HFFc6 (cell line): ENCODE measurements around the gene BCL2. TPM values are rescaled to one million over a fixed set of nuclear protein-coding genes. Genes with fewer than 3 reads are reported as not detected.

Source experiments
- DNase-seq: peaks from one replicate; pipeline ENCODE4 v3.0.0-alpha.2; 2018
- H3K27ac Mint-ChIP-seq: 2 replicates; pipeline ENCODE4 v1.8.0; 2020; ENCODE audit warnings: mild to moderate bottlenecking, mixed read lengths
- H3K27me3 Mint-ChIP-seq: 2 replicates; pipeline ENCODE4 v1.8.0; 2021; ENCODE audit warnings: mild to moderate bottlenecking, moderate library complexity, mixed read lengths; ENCODE audit not compliant: insufficient read depth
- H3K36me3 Mint-ChIP-seq: 2 replicates; pipeline ENCODE4 v1.8.0; 2021; ENCODE audit warnings: low read depth, mixed read lengths
- H3K4me1 Mint-ChIP-seq: 2 replicates; pipeline ENCODE4 v1.8.0; 2020; ENCODE audit warnings: low read depth, mixed read lengths
- H3K4me3 Mint-ChIP-seq: 2 replicates; pipeline ENCODE4 v1.8.0; 2020; ENCODE audit warnings: mild to moderate bottlenecking, moderate library complexity, mixed read lengths
- H3K9me3 Mint-ChIP-seq: 2 replicates; pipeline ENCODE4 v1.8.0; 2020; ENCODE audit warnings: mild to moderate bottlenecking, mixed read lengths
- total RNA-seq, 6 experiments: library from RNA; stranded (reverse); fragmentation: NEBNext Ultra II Directional; extraction: Animal tissue kit (Norgen Biotek cat#: 25700); gene quantifications; 2 replicates in 1 of 6; 3 replicates in 5 of 6; pipeline ENCODE4 v1.2.3, GENCODE V29; 2021
- TF ChIP-seq, protein P1 (sequence below): fragments of 200-600 bp; sonication (generic); IDR thresholded peaks from 2 replicates; pipeline ENCODE4 v1.5.0; 2021; ENCODE audit warnings: antibody characterized with exemption, mild to moderate bottlenecking

The BCL2 gene
- total RNA-seq, 6 experiments from 2014 or later: 0.17 to 1.1 (median 0.95) TPM

DNA sequence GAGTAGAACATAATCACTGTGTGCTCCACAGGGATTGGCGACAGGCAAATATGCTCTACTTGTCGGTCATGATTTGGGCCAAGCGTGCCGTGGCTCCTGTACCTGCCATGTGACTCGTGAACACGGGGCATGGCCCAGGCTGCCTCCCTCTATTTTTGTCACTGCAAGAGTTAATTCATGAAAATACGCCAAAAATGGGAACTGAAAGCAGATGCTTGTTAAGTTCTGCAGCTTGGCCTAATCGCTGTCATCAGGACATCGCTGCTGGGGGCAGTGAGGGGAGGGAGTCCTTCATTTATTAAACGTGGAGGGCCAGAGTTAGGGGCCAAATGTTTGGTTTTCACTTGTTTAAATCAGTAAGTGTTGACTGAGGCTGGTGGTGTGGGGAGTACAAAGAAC lies 177.8 kb downstream of the BCL2 start:
- H3K27me3 Mint-ChIP-seq: peaks cover 31% of the 10 kb centered on the region
- H3K4me3 Mint-ChIP-seq: no peak overlapping the region
- no peaks in the 10 kb centered on the region; the same call in 1 of the 2 replicates for H3K4me1 Mint-ChIP-seq
- H3K9me3 Mint-ChIP-seq: no peaks in the 10 kb centered on the region
- DNase-seq: no peak
- H3K27ac Mint-ChIP-seq: no peak overlapping the region
- H3K36me3 Mint-ChIP-seq: no peaks in the 10 kb centered on the region
- TF ChIP-seq, protein P1, sequence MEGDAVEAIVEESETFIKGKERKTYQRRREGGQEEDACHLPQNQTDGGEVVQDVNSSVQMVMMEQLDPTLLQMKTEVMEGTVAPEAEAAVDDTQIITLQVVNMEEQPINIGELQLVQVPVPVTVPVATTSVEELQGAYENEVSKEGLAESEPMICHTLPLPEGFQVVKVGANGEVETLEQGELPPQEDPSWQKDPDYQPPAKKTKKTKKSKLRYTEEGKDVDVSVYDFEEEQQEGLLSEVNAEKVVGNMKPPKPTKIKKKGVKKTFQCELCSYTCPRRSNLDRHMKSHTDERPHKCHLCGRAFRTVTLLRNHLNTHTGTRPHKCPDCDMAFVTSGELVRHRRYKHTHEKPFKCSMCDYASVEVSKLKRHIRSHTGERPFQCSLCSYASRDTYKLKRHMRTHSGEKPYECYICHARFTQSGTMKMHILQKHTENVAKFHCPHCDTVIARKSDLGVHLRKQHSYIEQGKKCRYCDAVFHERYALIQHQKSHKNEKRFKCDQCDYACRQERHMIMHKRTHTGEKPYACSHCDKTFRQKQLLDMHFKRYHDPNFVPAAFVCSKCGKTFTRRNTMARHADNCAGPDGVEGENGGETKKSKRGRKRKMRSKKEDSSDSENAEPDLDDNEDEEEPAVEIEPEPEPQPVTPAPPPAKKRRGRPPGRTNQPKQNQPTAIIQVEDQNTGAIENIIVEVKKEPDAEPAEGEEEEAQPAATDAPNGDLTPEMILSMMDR: no peak

DNA sequence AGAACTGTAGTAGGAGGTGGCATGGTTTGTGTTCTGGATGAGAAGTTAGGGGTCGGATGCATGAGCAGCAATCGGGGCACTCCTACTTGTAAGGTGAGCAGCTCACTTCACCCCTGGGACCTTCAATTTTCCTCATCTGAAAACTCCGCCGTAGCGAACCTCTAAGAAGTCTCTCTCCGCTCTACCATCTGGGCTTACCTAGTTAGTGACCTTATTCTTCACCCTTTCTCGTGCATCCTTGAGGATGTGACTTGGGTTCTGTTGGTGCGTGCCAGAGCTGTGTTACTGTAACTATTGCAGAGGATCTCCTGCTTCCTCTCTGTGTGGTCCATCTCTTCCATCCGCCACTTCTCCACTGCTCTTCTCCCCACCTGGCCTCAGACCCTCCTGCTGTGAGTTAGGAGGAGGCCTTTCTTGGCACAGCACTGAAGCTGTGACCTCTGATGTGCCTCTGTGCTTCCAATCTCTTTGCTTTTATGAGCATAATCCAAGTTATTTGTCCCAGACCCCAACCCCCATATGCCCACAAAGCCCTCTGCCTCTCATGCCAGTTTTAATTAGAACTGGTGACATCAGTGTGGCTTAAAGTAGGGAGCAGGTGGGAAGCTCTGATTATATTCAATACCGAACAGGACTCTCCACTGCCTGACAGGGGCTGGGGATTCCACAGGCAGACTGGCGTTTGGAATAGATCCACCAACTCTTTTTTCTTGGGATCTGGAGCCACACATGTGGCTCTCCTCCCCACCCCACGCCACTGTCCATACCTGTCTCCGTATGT lies 178.4 kb downstream of the BCL2 start:
- H3K27ac Mint-ChIP-seq: no peak overlapping the region
- TF ChIP-seq, protein P1: no peak
- H3K9me3 Mint-ChIP-seq: no peaks in the 10 kb centered on the region
- no peaks in the 10 kb centered on the region; the same call in 1 of the 2 replicates for H3K4me1 Mint-ChIP-seq
- H3K27me3 Mint-ChIP-seq: peaks cover 33% of the 10 kb centered on the region
- H3K36me3 Mint-ChIP-seq: no peaks in the 10 kb centered on the region
- DNase-seq: no peak
- no peak overlapping the region for H3K4me3 Mint-ChIP-seq

DNA sequence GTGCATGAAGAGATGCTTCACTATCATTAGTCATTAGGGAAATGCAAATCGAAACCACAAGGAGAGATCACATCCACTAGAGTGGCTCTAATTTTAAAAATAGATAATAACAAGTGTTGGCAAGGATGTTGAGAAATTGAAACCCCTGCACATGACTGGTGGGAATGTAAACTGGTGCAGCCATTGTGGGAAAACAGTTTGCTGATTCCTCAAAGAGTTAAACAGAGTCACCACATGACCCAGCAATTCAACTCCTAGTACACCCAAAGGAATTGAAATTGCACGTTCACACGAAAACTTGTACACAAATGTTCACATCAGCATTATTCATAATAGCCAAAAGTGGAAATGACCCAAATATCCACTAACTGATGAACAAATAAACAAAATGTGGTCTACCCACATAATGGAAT lies 179.5 kb downstream of the BCL2 start:
- DNase-seq: no peak
- Mint-ChIP-seq H3K27ac (no peak overlapping the region), H3K4me1 (no peaks in the 10 kb centered on the region)

DNA sequence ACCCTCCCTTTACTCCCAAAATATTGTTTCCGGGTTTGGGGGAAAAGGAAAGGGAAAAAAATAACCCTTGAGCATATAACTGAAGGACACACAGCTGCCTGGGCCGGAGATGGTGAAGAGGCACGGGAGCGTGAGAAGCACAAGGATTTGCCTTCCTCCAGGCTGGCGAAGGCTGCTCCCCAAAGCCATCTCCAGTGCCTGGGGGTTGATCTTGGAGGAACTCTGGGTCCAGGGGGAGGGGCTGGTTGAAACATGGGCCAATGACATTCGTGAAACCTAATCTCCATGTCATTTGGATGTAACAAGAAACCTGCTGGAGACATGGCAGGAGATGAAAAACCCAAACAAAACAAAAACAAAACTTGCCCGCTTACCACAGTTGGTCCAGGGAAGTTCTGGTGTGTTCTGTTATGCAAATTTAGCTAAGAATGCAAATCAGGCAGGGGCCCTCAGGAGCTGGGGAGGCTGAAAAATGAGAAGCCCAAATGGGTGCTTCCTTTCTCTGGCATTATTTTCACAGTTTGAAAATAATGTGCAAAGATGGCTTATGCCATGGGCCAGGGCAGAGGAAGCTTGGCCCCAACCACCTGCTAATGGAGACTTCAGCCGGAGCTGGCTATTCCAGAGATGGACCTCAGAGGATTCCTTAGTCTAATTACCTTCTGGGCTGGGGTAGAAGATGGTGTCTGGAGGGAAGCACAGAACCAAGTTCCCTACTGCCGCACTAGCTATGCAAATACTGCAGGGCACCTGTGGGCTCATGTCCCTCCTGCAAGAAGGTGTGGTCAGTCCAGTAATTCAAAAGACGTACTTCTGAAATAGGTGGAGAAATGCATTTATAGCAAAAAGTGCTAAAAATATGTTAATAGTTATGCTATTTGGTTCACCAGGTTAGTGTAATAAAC lies 180.9 kb downstream of the BCL2 start:
- no peaks in the 10 kb centered on the region for H3K9me3 Mint-ChIP-seq
- no peak overlapping the region for H3K27ac Mint-ChIP-seq
- DNase-seq: no peak
- no peaks in the 10 kb centered on the region for H3K4me1 Mint-ChIP-seq
- H3K36me3 Mint-ChIP-seq: no peaks in the 10 kb centered on the region
- peak overlapping the region; percentile 44; the same call in 1 of the 2 replicates for H3K4me3 Mint-ChIP-seq
- TF ChIP-seq, protein P1: no peak
- H3K27me3 Mint-ChIP-seq: peaks cover 32% of the 10 kb centered on the region

More for the DNA sequence above, 179.5 kb downstream of the BCL2 start:
- H3K27me3 Mint-ChIP-seq: peaks cover 36% of the 10 kb centered on the region
- TF ChIP-seq, protein P1: no peak
- H3K9me3 Mint-ChIP-seq: no peaks in the 10 kb centered on the region
- H3K36me3 Mint-ChIP-seq: no peaks in the 10 kb centered on the region
- H3K4me3 Mint-ChIP-seq: no peak overlapping the region

DNA sequence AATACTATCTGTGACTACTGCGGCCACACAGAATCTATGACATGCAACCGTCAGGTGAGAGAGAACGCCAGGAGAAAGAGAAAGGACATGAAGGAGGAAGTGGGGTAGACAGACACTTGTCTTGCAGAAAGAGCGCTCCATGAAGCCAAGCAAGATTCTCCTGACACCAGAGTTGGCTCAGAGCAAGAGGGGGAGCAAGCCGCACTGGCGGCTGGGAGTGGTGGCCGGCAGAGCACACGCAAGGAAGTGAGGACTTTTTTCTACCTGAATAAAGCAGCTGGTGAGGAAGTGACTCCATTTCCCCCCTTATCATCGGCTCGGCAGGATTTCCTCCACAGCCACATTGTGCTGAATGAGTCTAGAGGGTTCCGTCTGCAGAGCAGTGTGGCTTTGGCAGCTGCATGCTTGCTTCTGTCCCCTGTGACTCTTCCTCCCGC lies 181.6 kb downstream of the BCL2 start:
- Mint-ChIP-seq H3K4me1 (no peaks in the 10 kb centered on the region), H3K27me3 (peaks cover 36% of the 10 kb centered on the region), H3K36me3 (no peaks in the 10 kb centered on the region), H3K27ac (no peak overlapping the region), H3K4me3 (peak overlapping the region; percentile 44; the same call in 1 of the 2 replicates), H3K9me3 (no peaks in the 10 kb centered on the region)
- TF ChIP-seq, protein P1: no peak
- DNase-seq: no peak
